PFSK-1 (cell line): Measurements from ENCODE around the gene NCEH1.

Experiments
- POLR2AphosphoS5 ChIP-seq: IDR thresholded peaks from 2 replicates; pipeline ENCODE4 v1.6.1; 2012; ENCODE audit warnings: low read depth, mild to moderate bottlenecking, control low read depth, low read length, moderate library complexity
- TF ChIP-seq, protein P1 (sequence below), 2 experiments: IDR thresholded peaks; 2 replicates each; pipeline versions ENCODE4 v1.6.1 to v1.8.0; 2011 to 2012; ENCODE audit warnings: low read depth in 2 of 2, low read length in 2 of 2, control low read depth in 1 of 2, inconsistent platforms in 1 of 2, mild to moderate bottlenecking in 1 of 2, moderate library complexity in 1 of 2; ENCODE audit not compliant: insufficient read depth in 1 of 2

DNA sequence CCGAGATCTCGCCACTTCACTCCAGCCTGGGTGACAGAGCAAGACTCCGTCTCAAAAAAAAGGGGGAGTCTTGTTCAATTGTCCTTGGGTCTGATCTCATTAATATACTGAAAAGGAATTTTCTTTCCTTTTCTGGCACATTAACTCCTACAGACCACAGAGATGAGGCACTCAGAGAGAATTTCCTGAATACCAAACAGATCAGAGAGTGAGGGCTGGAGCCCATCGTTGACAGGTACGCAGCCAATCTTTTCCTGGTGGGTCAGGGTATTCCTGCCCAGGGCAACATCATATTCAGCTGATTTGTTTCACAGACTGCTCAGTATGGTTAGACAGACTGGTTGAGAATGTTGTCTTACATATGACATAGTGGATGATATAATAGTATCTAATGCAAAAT, 104.8 kb downstream of the NCEH1 start:
- no peak for TF ChIP-seq POLR2AphosphoS5
- TF ChIP-seq, protein P1, sequence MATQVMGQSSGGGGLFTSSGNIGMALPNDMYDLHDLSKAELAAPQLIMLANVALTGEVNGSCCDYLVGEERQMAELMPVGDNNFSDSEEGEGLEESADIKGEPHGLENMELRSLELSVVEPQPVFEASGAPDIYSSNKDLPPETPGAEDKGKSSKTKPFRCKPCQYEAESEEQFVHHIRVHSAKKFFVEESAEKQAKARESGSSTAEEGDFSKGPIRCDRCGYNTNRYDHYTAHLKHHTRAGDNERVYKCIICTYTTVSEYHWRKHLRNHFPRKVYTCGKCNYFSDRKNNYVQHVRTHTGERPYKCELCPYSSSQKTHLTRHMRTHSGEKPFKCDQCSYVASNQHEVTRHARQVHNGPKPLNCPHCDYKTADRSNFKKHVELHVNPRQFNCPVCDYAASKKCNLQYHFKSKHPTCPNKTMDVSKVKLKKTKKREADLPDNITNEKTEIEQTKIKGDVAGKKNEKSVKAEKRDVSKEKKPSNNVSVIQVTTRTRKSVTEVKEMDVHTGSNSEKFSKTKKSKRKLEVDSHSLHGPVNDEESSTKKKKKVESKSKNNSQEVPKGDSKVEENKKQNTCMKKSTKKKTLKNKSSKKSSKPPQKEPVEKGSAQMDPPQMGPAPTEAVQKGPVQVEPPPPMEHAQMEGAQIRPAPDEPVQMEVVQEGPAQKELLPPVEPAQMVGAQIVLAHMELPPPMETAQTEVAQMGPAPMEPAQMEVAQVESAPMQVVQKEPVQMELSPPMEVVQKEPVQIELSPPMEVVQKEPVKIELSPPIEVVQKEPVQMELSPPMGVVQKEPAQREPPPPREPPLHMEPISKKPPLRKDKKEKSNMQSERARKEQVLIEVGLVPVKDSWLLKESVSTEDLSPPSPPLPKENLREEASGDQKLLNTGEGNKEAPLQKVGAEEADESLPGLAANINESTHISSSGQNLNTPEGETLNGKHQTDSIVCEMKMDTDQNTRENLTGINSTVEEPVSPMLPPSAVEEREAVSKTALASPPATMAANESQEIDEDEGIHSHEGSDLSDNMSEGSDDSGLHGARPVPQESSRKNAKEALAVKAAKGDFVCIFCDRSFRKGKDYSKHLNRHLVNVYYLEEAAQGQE (IDR thresholded peaks at IDR 0.05; ENCODE audit: insufficient read depth in 1 of 2, low read depth in 2 of 2, low read length in 2 of 2), result no peak
